HEK293 (cell line): ENCODE results near the gene CERS4.

Experiments
- GLI2 ChIP-seq: fragments of 450-650 bp; formaldehyde crosslinking; IDR thresholded peaks from 2 replicates; pipeline ENCODE4; 2017; ENCODE audit warnings: missing biosample characterization, missing genetic modification characterization, low read depth, borderline replicate concordance
- KLF1 ChIP-seq: fragments of 450-650 bp; formaldehyde crosslinking; IDR thresholded peaks from 2 replicates; pipeline ENCODE4 v1.5.1; 2016; ENCODE audit warnings: missing biosample characterization, missing genetic modification characterization
- MYNN ChIP-seq: fragments of 450-650 bp; formaldehyde crosslinking; IDR thresholded peaks from 2 replicates; pipeline ENCODE4 v1.5.1; 2016; ENCODE audit warnings: missing biosample characterization, missing genetic modification characterization, borderline replicate concordance
- OVOL3 ChIP-seq: fragments of 450-650 bp; formaldehyde crosslinking; IDR thresholded peaks from 2 replicates; pipeline ENCODE4 v1.5.1; 2016; ENCODE audit warnings: missing biosample characterization, missing genetic modification characterization
- TCF7L2 ChIP-seq: IDR thresholded peaks from 2 replicates; pipeline ENCODE4 v1.6.1; 2011; ENCODE audit warnings: low read depth, mild to moderate bottlenecking, inconsistent platforms, low read length, moderate library complexity, borderline replicate concordance
- YY1 ChIP-seq: fragments of 450-650 bp; formaldehyde crosslinking; IDR thresholded peaks from 2 replicates; pipeline ENCODE4 v1.5.1; 2018; ENCODE audit warnings: missing biosample characterization, missing genetic modification characterization
- ZBTB11 ChIP-seq: fragments of 450-650 bp; formaldehyde crosslinking; conservative IDR thresholded peaks from 2 replicates; pipeline ENCODE4 v1.5.1; 2016; ENCODE audit warnings: low read depth, missing biosample characterization, missing genetic modification characterization
- ZBTB7A ChIP-seq: fragments of 450-650 bp; formaldehyde crosslinking; IDR thresholded peaks from 2 replicates; pipeline ENCODE4 v1.5.1; 2016; ENCODE audit warnings: low read depth, missing biosample characterization, missing genetic modification characterization
- ZIC2 ChIP-seq: fragments of 450-650 bp; formaldehyde crosslinking; IDR thresholded peaks from 2 replicates; pipeline ENCODE4 v1.5.1; 2016; ENCODE audit warnings: missing biosample characterization, missing genetic modification characterization
- ZNF138 ChIP-seq: fragments of 450-650 bp; formaldehyde crosslinking; IDR thresholded peaks from 2 replicates; pipeline ENCODE4 v1.5.1; 2016; ENCODE audit warnings: missing biosample characterization, missing genetic modification characterization, borderline replicate concordance
- ZNF140 ChIP-seq: fragments of 450-650 bp; formaldehyde crosslinking; IDR thresholded peaks from 2 replicates; pipeline ENCODE4 v1.5.1; 2016; ENCODE audit warnings: missing biosample characterization, missing genetic modification characterization
- ZNF404 ChIP-seq: fragments of 450-650 bp; formaldehyde crosslinking; IDR thresholded peaks from 2 replicates; pipeline ENCODE4 v1.5.1; 2017; ENCODE audit warnings: missing biosample characterization, missing genetic modification characterization
- ZNF501 ChIP-seq: fragments of 450-650 bp; formaldehyde crosslinking; IDR thresholded peaks from 2 replicates; pipeline ENCODE4 v1.5.1; 2016; ENCODE audit warnings: missing biosample characterization, missing genetic modification characterization
- ZNF518A ChIP-seq: fragments of 450-650 bp; formaldehyde crosslinking; conservative IDR thresholded peaks from 2 replicates; pipeline ENCODE4 v1.5.1; 2016; ENCODE audit warnings: low read depth, missing biosample characterization, missing genetic modification characterization
- ZNF596 ChIP-seq: fragments of 450-650 bp; IDR thresholded peaks from 2 replicates; pipeline ENCODE4 v1.5.0; 2018; ENCODE audit warnings: missing biosample characterization, mild to moderate bottlenecking, missing genetic modification characterization, moderate library complexity
- ZNF600 ChIP-seq: fragments of 450-650 bp; formaldehyde crosslinking; IDR thresholded peaks from 2 replicates; pipeline ENCODE4 v1.5.1; 2016; ENCODE audit warnings: missing biosample characterization, missing genetic modification characterization
- ZNF621 ChIP-seq: fragments of 450-650 bp; formaldehyde crosslinking; IDR thresholded peaks from 2 replicates; pipeline ENCODE4 v1.5.1; 2017; ENCODE audit warnings: missing biosample characterization, missing genetic modification characterization
- ZNF639 ChIP-seq: fragments of 450-650 bp; formaldehyde crosslinking; IDR thresholded peaks from 2 replicates; pipeline ENCODE4 v1.5.1; 2016; ENCODE audit warnings: missing biosample characterization, missing genetic modification characterization
- ZNF677 ChIP-seq: fragments of 450-650 bp; IDR thresholded peaks from 2 replicates; pipeline ENCODE4 v1.5.0; 2018; ENCODE audit warnings: missing biosample characterization, mild to moderate bottlenecking, missing genetic modification characterization, moderate library complexity
- ZNF692 ChIP-seq: fragments of 450-650 bp; formaldehyde crosslinking; IDR thresholded peaks from 2 replicates; pipeline ENCODE4 v1.5.1; 2016; ENCODE audit warnings: missing biosample characterization, missing genetic modification characterization
- ZNF701 ChIP-seq: fragments of 450-650 bp; formaldehyde crosslinking; IDR thresholded peaks from 2 replicates; pipeline ENCODE4 v1.5.1; 2016; ENCODE audit warnings: missing biosample characterization, missing genetic modification characterization
- ZNF837 ChIP-seq: fragments of 450-650 bp; formaldehyde crosslinking; IDR thresholded peaks from 2 replicates; pipeline ENCODE4 v1.5.1; 2016; ENCODE audit warnings: missing biosample characterization, missing genetic modification characterization
- TF ChIP-seq, protein P1 (sequence below): fragments of 450-650 bp; formaldehyde crosslinking; IDR thresholded peaks from 2 replicates; pipeline ENCODE4 v1.5.1; 2017; ENCODE audit warnings: missing biosample characterization, missing genetic modification characterization
- TF ChIP-seq, protein P2 (sequence below): fragments of 450-650 bp; formaldehyde crosslinking; IDR thresholded peaks from 2 replicates; pipeline ENCODE4 v1.5.1; 2016; ENCODE audit warnings: missing biosample characterization, missing genetic modification characterization
- TF ChIP-seq, protein P3 (sequence below): fragments of 450-650 bp; formaldehyde crosslinking; IDR thresholded peaks from 2 replicates; pipeline ENCODE4 v1.5.1; 2016; ENCODE audit warnings: missing biosample characterization, missing genetic modification characterization

CERS4 gene

GRCh38 chr19:8307965-8308866 is 99.0 kb downstream of the CERS4 start, which contains the start of gene CD320 (continued):
- TF ChIP-seq, protein P1, sequence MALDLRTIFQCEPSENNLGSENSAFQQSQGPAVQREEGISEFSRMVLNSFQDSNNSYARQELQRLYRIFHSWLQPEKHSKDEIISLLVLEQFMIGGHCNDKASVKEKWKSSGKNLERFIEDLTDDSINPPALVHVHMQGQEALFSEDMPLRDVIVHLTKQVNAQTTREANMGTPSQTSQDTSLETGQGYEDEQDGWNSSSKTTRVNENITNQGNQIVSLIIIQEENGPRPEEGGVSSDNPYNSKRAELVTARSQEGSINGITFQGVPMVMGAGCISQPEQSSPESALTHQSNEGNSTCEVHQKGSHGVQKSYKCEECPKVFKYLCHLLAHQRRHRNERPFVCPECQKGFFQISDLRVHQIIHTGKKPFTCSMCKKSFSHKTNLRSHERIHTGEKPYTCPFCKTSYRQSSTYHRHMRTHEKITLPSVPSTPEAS, result 0 out of 2 replicates have a peak, but pooled peaks have one; percentile 18
- TF ChIP-seq ZNF621 (tag by site-specific recombination), result no peak
- TF ChIP-seq ZNF692 (tag by site-specific recombination), result peak; percentile 93
- no peak for TF ChIP-seq ZNF138
- no peak for TF ChIP-seq ZNF701 (tag by site-specific recombination)
- no peak for TF ChIP-seq MYNN (tag by site-specific recombination)
- no peak for TF ChIP-seq OVOL3 (tag by site-specific recombination)
- TF ChIP-seq KLF1 (tag by site-specific recombination), result peak; percentile 70
- no peak for TF ChIP-seq ZNF140
- peak; percentile 81; the same call in 1 of the 2 replicates for TF ChIP-seq ZNF501 (tag by site-specific recombination)
- TF ChIP-seq, protein P2, sequence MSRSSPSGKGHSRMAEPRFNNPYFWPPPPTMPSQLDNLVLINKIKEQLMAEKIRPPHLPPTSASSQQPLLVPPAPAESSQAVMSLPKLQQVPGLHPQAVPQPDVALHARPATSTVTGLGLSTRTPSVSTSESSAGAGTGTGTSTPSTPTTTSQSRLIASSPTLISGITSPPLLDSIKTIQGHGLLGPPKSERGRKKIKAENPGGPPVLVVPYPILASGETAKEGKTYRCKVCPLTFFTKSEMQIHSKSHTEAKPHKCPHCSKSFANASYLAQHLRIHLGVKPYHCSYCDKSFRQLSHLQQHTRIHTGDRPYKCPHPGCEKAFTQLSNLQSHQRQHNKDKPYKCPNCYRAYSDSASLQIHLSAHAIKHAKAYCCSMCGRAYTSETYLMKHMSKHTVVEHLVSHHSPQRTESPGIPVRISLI (tag by site-specific recombination), result no peak
- no peak for TF ChIP-seq YY1 (tag by site-specific recombination)
- no peak for TF ChIP-seq ZNF596
- no peak for TF ChIP-seq ZNF677 (tag by site-specific recombination)
- peak; percentile 21; the same call in 1 of the 2 replicates for TF ChIP-seq ZNF639 (tag by site-specific recombination)
- peak; percentile 77 for TF ChIP-seq TCF7L2
- no peak for TF ChIP-seq GLI2 (tag by site-specific recombination)
- TF ChIP-seq ZNF518A (tag by site-specific recombination), result no peak
- TF ChIP-seq, protein P3, sequence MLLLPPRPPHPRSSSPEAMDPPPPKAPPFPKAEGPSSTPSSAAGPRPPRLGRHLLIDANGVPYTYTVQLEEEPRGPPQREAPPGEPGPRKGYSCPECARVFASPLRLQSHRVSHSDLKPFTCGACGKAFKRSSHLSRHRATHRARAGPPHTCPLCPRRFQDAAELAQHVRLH (tag by site-specific recombination), result peak; percentile 69
- peak; percentile 89 for TF ChIP-seq ZIC2 (tag by site-specific recombination)
- no peak for TF ChIP-seq ZNF404 (tag by site-specific recombination)
- peak; percentile 96 for TF ChIP-seq ZNF600 (tag by site-specific recombination)
- no peak for TF ChIP-seq ZBTB11 (tag by site-specific recombination)
- TF ChIP-seq ZNF837 (tag by site-specific recombination), result no peak
- no peak for TF ChIP-seq ZBTB7A (tag by site-specific recombination)
